ENCODE data around the gene KRT3.

DNA sequence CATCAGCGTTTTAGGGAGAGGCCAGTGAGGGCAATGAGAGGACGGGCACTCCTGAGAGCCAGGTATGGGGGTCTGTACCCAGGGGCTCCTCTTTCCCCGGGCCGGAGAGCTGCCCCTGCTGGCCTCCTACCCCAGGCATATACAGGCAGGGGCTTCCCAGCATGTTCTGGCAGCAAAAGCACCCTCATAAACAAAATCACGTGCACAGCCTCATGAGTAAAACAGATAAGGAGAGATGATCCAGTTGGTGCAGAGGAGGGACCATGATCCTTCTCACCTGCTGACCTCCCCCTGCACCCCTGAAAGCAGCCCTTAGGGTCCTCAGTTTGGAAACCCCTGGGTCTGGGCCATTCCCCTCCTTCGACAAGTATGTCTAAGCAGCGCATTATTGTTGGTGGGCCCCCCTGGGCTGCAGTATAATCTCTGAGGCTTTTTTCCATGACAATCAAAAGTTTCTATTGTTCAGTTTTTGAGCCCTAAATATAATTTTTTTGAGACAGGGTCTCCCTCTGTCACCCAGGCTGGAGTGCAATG is 23.0 kb upstream of the KRT3 start:
- TF ChIP-seq, protein P1, sequence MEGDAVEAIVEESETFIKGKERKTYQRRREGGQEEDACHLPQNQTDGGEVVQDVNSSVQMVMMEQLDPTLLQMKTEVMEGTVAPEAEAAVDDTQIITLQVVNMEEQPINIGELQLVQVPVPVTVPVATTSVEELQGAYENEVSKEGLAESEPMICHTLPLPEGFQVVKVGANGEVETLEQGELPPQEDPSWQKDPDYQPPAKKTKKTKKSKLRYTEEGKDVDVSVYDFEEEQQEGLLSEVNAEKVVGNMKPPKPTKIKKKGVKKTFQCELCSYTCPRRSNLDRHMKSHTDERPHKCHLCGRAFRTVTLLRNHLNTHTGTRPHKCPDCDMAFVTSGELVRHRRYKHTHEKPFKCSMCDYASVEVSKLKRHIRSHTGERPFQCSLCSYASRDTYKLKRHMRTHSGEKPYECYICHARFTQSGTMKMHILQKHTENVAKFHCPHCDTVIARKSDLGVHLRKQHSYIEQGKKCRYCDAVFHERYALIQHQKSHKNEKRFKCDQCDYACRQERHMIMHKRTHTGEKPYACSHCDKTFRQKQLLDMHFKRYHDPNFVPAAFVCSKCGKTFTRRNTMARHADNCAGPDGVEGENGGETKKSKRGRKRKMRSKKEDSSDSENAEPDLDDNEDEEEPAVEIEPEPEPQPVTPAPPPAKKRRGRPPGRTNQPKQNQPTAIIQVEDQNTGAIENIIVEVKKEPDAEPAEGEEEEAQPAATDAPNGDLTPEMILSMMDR (conservative IDR thresholded peaks at IDR 0.05; ENCODE audit: low read depth, low read length), result no peak
- TF ChIP-seq EZH2 (IDR thresholded peaks at IDR 0.05; ENCODE audit: borderline replicate concordance, low read depth, low read length, poor library complexity, severe bottlenecking), result no peak
